Activated CD4-positive, alpha-beta T cell treated with anti-CD3 and anti-CD28 coated beads for 24 hours (primary cell): Measurements from ENCODE around the gene EDARADD.
"Not testable (repeated sequence)": the region's sequence is repeated elsewhere in the genome, so short reads cannot be mapped to it uniquely, and the experiment has no call there.

Experiments used
- DNase-seq, 2 donors: peaks; one replicate each; pipeline ENCODE4 v3.0.0-alpha.2; 2020; ENCODE audit warnings: low read depth in 2 of 2

Gene EDARADD

DNA sequence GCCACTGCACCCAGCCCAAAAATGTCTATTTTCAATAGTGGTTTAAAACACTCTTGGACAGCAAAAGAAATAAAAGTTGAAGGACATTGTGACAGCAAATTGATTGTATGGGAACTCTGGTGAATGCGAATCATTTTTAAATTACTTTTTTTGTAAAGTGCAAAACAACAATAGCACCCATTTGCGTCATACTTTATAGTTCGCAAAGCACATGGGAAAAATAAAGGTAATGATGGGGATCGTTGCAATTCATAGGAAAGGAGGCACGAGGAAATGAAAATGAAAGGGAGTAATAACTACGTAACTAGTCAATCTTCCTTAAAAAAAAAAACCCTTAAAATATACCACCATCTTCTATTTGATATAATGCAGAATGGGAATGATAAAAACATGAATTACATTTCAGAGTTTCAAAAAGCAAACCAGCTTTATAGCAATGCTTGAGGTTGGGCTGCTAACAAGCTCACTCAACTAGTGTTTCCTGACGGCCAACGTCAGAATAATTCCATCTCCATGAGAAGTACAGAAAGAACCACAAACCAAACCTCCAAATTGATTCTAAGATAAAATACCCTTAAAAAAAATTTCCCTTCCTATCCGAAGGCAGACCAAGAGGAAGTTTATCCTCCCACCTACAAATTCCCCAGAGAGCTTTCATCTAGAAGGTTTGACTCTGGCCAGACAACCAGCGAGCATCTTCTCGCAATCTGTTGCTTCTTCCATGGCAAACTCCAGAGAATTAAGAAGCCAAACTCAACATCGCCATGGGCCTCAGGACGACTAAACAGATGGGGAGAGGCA is at the start of gene EDARADD:
TSS of gene EDARADD (plus strand) at position 606 of the 801 bp plus-strand sequence. CDS start at position 765, 159 bp downstream.
- DNase-seq: no peak

DNA sequence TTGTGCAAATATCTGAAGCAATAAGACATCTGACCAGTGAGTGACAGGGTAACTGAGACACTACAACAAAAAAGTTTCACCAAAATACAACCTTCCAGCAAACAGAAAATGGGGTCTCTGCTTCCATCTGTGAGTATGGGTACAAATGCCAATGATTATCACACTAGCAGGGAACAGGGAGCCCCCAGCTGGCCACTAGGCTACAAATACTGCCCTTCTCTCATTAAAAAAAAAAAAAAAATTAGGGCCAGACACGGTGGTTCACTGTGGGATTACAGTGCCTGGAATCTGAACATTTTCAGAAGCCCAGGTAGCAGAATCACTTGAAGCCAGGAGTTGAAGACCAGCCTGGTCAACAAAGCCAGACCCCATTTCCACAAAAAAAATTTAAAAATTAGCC is 48.4 kb upstream of the EDARADD start:
- no peak for DNase-seq

DNA sequence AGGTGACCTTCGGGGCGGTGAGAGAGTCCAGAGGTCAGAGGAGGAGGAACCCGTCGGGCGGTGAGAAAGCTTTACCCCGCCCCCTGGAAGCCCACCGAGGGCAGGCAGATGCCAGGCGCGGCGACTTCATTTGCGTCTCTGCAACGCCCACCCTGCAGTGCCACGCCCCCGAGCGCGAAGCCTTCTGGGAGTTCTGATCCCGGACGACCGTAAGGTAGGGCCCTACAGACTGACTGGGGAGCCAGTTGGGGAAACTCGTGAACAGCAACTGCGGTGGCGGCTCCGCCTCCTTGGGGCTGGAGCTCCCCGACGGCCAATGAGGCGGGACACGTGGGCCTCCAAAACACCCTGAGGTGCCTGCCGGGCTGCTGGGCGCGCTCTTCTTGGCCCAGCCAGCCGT is 46.0 kb upstream of the EDARADD start:
- DNase-seq: no peak

DNA sequence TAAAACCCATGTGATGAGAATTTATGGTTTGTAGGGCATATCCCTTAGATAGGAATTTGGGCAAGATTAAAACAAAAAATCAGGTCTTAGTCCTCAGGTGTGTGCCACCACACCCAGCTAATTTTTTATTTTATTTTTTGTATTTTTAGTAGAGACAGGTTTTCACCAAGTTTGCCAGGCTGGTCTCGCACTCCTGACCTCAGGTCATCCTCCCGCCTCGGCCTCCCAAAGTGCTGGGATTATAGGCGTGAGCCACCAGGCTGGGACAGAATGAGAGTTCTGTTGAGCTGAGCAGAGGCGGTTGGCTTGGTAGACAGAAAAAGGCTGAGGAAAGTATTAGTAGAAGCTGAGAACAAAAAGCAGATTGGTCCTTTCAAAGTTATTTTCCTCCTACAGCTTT is 43.8 kb upstream of the EDARADD start:
- DNase-seq: no peak

DNA sequence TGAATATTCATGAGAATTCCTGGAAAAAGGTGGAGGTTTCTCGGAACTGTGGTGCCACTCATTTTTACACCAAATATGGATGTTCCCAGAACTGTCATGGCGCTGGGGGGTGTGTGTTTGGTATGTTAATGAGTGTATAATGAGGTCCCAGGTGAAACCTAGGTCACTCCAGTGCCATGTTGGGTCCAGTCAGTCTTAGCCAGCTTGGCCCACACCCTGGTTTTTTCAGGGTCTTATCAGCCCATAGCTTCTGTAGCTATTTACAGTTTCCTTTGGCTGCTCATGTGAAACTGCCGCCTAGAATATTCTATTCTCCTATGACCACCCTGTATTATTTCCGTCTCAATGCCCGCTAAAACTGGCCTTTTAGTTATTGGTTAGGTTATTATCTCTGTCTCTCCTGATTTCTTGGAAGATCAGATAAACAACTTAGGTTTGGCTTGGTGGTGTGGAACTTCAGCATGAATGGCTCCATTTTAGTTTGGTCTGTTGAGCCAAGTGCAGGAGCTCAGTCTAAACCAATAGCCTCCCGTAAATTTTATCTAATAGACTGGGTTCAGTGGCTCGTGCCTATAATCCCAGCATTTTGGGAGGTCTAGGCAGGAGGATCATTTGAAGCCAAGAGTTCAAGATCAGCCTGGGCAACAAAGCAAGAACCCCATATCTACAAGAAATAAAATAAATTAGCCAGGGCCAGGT is 42.1 kb upstream of the EDARADD start:
- DNase-seq: no peak

DNA sequence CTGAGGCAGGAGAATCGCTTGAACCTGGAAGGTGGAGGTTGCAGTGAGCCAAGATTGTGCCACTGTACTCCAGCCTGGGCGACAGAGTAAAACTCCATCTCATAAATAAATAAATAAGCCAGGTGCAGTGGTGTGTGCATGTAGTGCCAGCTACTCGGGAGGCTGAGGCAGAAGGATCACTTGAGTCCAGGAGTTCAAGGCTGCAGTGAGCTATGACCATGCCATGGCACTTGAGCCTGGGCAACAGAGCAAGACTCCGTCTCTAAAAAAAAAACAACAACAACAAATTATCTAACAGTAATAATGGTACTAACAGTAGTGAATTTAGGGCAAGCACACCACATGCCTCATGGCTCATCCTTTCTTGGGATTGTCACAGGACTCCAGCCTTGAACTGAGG is 41.3 kb upstream of the EDARADD start:
- DNase-seq: not testable (repeated sequence)

DNA sequence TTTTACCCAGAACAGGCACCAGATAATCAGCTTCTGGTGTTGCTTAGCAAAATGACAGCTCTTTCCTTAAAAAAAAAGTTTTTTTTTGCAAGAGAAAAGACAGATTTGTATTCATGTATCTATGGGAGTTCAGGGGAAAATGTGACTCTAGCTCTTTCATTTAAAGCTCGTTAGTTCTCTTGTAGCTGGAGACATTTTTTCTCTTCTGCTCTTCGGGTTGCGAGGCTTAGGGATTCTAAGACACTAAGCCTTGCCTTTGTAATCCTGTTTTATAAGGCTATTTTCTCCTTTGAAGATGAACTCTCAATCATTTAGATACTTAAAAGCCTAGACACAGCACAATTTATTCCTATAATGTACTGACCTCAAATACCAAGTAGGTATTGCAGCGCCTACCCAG is 40.3 kb upstream of the EDARADD start:
- no peak for DNase-seq

DNA sequence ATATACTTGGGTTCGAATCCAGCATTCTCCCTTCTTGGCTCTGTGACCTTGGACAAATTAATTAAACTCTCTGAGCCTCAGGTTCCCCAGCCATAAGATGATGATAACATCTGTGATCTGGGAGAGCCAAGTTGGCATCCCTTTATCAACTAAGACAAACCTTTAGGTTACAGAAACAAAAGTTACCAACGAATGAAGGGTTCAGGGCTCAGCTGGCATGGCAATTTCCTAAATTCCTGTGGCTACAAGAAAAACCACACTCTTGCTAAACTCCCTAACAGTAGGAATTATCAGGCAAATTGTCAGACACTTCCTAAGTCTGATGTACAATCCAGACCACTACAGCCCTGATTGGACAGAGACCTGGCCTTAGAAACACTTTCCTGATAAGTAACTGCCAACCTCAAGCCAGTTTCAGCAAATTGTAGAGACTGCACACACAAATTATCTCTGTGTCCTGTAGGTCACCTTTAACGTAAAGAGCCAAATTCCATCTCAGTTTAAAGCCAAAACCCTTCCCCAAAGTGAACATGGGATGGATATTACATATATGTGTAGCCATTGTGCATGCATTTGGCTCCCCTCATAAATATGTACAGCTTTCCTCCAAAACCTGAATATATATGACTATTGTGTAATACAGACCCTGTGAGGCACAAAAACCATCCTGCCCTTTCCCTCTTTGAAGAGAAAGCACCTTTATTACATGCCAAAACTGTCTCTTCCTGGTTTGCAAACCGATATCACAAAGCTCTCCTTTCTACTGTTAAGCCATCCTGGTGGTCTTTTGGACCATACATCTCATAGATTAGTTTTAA is 39.5 kb upstream of the EDARADD start:
- DNase-seq: no peak

DNA sequence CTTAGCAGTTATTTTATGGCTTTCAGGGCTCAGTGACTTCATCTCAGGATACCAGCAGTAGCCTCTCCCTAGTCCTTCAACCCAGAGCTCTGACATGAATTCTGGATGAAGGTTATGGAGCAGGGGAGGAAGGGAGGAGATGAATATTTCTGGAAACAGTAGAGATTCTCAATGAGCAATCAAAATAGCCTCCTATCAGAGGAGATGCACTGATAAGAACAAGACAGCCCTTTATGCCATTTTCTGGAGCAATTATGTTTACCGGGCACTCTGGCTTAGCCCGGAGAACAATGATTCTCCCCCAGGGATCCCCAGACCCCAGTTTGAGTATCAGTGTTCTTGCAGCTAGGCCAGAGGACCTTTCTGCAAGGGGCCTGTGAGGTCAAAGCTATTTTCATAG is 37.9 kb upstream of the EDARADD start:
- no peak for DNase-seq

DNA sequence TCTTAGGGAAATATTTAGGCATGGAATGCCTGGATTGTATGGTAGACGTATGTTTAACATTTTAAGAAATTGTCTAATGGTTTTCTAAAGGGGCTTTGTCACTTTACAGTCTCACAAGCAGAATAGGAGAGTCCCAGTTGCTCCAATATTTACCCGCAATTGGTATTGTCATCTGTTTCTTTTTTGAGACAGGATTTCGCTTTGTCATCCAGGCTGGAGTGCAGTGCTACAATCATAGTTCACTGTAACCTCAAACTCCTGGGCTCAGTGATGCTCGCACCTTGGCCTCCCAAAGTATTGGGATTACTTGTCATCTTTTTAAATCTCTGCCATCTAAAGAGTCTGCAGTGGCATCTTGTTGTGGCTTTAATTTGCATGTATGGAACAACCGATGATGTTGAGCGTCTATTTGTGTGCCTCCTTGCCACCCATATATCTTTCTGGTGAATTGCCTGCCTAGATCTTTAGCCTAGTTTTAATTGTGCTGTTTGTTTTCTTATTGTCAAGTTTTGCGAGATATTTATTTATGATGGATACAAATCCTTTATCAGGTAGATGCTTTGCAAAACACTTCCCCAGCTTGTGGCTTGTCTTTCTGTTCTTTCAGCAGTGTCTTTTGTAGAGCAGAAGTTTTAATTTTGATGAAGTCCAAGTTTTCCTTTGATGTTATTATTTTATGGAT is 32.0 kb upstream of the EDARADD start:
- no peak for DNase-seq

DNA sequence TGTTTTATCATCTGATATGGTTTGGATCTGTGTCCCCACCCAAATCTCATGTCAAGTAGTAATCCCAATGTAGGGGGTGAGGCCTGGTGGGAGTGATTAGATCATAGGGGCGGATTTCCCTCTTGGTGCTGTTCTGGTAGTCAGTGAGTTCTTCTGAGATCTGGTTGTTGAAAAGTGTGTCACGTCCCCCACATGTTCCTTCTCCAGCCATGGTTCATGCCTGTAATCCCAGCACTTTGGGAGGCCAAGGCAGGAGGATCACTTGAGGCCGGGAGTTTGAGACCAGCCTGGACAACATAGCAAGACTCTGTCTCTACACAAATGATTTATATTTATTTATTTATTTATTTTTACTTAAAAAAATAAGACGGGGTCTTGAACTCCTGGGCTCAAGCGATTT is 30.8 kb upstream of the EDARADD start:
- no peak for DNase-seq

DNA sequence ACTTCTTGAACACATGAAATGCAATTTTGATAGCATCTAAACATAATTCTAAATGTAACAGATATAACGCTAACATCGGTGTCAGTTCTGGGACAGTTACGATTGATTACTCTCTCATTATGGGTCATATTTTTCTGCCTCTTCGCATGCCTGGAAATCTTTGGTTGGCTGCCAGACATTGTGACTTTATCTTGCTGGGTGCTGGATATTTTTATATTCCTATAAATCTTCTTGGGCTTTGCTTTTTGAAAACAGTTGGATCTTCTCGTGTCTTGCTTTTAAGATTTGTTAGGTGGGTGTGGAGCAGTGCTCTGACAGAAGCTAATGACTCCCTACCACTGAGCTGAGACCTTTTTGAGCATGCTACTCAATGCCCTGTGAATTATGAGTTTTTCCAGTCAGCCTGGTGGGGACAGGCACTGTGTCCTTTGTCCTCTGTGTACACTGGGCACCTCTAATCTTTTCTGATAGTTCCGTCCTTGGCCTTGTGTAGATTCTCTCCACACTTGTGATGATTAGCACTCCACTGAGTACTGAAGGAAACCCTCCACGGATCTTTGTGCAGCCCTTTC is 28.0 kb upstream of the EDARADD start:
- no peak for DNase-seq

DNA sequence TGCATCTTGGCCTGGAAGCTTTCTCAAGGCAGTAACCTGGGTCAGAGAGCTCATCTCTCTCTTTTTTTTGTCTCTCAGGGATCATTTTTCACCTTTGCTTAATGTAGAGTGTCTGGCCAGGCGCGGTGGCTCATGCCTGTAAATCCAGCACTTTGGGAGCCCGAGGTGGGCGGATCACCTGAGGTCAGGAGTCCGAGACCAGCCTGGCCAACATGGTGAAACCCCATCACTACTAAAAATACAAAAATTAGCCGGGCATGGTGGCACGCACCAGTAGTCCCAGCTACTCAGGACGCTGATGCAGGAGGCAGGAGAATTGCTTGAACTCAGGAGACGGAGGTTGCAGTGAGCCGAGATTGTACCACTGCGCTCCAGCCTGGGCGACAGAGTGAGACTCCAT is 27.4 kb upstream of the EDARADD start:
- not testable (repeated sequence) for DNase-seq

DNA sequence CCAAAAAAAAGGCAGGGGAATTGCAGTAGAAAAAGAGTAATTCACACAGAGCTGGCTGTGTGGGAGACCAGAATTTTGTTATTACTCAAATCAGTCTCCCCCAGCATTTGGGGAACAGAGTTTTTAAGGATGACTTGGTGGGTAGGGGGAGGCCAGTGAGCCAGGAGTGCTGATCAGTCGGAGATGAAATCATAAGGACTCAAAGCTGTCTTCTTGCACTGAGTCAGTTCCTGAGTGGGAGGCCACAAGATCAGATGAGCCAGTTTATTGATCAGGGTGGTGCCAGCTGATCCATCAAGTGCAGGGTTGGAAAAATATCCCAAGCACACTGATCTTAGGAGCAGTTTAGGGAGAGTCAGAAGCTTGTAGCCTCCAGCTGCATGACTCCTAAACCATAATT is 23.7 kb upstream of the EDARADD start:
- no peak for DNase-seq

DNA sequence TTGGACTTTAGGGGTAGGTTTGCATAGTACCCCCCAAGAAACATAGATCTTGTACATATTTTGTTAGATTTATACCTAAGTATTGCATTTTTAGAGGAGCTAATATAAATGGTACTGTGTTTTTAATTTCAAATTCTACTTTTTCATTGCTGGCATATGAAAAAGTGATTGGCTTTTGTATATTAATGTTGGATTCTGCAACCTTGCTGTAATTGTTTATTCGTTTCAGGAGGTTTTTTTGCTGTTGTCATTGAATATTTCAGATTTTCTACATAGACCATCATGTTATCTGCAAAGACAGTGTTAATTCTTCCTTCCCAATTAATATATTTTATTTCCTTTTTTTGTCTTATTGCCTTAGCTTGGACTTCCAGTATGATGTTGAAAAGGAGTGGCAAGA is 23.0 kb upstream of the EDARADD start:
- no peak for DNase-seq

DNA sequence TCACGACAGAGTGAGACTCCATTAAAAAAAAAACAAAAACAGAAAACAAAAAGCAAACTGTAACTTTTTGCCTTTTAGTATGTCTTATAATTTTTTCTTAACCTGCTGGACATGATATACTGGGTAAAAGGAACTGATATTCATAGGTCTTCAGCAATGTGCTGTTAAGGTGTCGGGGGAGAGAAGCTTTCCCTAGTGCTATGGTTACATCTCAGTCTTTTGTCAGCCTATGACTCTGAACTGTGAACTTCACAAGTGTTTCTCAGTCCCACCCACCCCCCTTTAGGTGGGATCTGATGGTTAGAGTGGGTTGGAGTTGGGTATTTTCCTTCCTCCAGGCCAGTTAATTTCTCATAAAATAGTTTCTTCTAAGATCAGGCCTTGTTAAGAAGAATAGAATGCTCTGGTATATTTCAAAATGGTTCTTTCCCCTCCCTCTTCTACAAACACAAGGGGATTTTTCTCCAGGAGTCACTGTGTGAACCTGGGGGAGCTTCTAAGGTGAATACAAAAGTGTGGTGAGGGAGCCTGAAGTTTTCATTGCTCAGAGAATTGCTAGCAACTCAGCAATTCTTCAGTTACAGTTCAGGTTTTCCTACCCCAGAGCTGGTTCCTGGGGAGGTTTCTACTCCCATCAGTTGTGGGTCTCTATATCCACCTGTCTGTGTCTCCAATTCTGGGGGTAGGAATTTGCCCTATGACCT is 16.1 kb upstream of the EDARADD start:
- DNase-seq: no peak

DNA sequence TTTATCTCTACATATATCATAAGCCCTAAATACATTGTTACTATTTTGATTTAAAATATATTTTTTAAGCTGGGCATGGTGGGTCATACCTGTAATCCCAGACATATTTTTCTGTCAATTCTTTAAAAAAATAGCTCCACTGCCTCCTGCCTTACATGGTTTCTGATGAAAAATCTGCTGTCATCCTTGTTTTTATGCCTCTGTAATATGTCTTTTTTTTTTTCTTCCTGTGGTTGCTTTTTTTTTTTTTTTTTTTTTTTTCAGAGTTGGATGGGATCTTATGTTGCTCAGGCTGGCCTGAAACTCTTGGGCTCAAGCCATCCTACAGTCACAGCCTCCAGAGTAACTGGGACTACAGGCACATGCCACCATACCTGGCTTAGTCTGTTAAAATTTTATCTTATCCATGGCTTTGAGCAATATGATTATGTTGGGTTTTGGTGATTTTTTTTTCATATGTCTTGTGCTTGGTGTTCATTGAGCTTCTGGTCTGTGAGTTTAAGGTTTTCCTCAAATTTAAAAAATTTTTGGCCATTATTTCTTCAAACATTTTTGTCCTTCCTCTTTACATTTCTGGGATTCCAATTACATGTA is 12.4 kb upstream of the EDARADD start:
- DNase-seq: no peak

DNA sequence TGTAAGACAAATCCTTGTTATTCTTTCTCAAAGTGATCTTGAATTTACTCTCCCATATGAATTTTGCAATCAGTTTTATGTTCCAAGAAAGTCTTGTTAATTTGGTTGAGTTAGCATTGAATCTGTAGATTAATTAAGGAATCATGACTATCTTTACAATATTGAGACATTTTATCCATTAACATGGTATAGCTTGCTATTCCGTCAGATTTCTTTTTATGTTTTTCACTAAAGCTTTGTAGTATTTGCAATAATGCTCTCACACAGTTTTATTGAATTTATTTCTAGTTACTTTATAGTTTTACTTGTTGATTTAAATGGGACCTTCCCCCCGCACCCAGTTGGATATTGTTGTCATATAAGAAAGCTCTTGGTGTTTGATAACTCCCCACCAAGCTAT is 5.8 kb upstream of the EDARADD start:
- DNase-seq: no peak

DNA sequence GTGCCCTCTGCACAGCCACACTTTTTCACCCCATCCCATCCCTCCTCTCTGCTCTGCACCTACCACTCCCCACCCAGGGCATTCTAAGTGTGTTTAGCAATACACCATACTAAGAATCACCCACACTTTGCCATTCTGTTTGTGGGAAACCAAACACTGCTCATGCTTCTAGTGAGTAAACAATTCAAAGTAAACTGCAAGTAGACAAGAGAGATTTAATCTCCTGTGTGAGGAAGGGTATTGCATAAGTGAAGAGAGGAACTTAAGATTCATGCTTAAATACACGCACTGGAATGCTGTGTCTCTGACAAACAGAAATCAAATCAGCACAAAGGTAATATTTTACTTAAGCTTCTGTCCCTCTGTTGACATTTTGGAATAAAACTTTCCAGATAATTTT is 4.8 kb upstream of the EDARADD start:
- no peak for DNase-seq

DNA sequence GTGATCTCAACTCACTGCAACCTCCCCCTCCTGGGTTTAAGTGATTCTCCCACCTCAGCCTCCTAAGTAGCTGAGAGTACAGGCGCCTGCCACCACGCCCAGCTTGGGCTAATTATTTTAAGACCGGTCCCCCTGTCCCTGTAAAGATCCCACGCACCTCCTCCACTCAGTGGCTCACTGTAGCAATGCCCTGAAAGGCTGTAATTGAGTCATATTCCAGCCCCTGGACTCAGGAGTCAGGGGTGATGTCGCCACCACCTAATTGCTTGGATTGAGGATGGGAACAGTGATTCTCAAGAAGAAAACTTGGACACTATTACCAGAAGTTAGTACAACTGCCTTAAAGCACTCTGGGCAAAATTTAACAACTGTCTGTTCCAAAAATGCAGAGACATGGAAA is 3.1 kb upstream of the EDARADD start:
- no peak for DNase-seq

DNA sequence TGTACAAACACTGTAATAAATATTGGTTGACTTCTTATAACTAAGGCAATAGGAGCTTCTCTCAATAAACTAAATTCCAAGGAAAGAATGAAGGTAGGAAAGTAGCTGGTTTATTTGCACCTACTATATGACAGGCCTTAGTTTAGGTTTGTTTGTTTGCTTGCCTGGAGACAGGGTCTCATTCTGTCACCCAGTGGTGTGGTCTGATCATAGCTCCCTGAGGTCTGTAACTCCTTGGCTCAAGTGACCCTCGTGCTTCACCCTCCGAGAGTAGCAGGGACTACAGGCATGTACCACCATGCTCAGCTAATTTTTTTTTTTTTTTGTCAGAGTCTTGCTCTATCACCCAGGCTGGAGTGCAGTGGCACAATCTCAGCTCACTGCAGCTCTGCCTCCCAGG is 1.9 kb upstream of the EDARADD start:
- DNase-seq: no peak
